GM19043 (cell line): ENCODE measurements around the gene COL5A2.

Experiments
- ATAC-seq: cut with Tn5 transposase; IDR thresholded peaks from one replicate; pipeline ENCODE4 v1.9.1; 2021; ENCODE audit warnings: low read depth; ENCODE audit not compliant: unreplicated experiment

Gene COL5A2

DNA sequence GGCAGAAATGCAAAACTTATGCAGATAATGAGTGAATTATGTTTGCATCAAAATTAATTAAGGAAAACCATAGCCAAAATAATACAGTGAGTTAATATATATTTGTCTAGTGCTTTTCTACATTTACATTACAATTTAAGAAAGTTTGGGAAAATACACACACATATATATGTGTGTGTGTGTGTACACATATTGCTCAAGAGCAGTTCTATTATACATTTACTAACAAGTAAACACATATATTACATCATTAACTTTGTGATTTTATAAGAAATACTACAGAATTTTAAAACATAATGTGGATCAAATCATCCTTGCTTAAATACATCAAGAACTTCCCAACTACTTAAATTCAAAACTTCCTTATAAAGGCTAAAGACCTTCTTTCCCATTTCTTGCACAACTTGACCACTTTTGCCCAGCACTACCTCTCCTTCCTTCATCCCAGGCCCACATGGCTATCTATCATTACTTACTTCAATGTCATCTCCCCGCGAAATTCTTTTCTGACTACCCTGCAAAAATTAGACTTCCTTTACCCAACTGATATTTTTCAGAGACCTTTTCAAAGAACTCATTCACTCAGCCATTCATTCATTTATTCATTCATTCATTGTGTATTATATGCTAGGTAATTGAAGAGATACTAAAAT is 68.4 kb downstream of the COL5A2 start:
- no peak for ATAC-seq

DNA sequence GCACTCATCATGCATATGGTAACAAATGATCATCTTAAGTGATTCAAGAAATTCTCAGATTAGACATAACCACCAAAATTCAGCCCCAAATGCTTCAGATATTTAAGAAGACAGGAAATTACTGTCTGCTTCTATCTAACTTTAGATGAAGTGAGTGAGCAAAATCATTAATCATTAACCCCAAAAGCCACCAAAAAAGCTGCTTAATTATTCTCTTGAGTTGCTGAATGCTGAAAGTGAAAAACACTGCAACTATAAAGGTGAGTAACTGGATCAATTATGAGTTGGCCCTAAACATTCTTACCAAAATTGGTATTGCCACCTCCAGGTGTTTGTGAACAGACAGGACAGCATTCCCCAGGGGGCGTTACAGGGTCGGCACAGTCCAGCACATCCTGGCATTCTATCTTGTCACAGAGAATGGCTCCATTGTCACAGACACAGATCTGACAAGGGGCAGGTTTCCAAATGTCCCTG is 69.6 kb downstream of the COL5A2 start:
- peak; percentile 89 for ATAC-seq

DNA sequence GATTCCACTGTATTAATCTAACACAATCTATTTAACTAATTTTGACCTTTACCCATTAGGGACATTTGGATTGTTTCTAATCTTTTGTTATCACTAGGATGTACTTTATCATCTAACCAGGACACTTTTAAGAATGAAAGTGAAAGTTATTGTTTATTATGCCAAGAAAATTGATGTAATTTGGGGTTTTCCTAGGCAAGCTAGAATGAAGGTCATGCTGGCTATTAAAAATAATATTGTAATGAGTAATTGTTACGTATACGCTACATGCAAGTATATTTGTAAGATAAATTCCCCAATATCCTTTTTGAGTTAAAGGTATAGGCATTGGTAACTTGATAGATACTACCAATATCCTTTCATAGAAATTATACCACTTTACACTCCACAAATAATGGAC is 74.6 kb downstream of the COL5A2 start:
- no peak for ATAC-seq

DNA sequence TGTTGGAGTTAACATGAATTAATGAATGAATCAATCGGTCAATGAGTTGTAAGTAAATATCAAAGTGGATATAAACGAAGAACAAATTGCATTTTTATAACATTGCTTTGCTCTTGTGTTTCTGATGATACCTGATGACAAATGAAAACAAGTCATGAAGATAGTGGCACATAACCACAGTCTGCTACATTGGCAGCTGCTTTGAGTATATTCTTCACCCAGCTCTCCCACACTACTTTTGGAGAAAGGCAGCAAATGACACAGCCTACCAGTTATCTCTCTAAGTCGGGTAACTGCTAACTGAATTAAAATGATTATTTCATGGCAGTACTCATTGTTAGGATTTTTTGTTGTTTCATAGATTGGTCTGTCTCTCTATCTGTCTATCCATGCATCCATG is 76.8 kb downstream of the COL5A2 start:
- no peak for ATAC-seq

DNA sequence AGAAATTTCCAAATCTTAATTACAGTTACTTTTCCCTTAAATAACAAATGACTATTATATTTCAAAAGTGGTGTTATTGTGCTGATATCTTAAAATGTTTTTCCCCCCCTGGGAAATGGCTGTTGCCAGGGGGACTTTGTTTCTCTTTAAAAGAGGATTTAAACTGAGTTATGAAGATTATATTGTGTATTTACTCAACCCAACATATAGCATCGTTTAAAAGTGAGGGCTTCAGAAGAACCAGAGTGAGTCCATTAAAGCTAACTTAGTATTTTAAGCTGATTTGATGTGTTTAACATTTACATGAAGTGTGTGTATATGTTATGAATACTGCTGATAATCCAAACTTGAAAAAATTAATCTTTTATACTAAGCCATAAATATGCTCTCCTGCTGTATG is 81.6 kb downstream of the COL5A2 start:
- no peak for ATAC-seq

DNA sequence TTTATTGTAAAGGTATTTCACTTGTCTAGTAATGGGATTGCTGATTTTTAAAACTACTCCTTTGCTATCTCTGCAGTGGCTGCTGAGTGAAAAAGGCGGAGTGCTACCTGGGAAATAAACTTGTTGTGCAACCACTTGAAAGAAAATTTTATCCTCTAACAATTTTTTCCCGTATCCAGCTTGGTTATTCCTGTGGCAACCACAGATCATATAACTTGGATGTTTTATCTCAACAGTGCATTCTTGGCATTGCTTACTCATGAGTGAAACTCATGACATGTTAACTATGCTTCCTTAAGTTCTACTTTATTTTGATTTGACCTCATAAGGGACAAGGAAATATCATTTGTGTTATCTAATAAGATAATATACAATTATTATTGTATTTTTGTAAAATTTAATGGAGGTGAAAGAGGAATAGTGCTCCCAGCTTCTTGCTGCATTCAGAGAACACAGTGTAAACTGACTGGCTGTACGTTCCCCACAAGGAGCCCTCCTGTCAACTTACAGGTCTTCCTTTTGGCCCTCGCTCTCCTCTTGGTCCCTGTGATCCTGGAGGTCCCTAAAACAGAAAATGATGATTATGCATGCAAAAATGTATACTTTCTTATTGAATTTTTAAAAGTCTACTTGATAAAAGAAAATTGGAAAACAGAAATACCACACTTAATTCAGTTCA is 82.7 kb downstream of the COL5A2 start:
- ATAC-seq, result no peak

DNA sequence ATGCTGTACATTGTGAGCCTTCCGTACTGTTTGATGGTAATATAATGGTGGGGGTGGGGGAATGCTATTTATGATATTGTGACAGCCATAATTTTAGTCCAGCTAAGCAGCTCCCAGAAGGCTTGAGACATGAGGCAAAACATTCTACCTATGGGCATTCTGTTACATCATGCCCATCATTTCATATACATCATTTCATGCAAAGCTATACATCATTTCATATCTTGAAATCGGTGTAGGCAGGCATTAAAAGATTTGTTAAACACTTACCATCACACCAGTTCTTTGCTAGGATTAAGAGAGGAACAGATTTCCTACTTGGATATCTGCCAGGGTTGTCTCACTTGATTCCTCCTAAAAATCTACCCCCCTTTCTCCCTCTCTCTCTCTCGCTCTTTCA is 84.5 kb downstream of the COL5A2 start:
- ATAC-seq, result no peak

DNA sequence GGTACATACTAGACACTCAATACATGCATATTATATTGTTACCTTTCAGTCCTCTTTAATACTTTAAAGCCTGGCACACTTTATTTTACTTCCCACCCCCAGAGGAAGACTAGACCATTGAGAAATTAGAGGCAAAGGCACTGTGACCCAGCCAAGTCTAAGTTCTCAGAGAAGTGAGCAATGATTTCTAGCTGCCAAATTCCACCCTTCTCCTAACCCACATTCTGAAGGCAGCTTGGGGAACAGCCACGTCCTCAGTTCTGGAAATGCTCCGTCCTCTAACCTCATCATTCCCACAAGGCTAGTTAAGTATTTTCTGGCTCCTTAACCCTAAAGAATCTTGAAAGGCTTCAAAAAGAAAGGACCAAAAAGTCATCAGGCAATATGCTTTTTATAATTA is 86.6 kb downstream of the COL5A2 start:
- no peak for ATAC-seq

DNA sequence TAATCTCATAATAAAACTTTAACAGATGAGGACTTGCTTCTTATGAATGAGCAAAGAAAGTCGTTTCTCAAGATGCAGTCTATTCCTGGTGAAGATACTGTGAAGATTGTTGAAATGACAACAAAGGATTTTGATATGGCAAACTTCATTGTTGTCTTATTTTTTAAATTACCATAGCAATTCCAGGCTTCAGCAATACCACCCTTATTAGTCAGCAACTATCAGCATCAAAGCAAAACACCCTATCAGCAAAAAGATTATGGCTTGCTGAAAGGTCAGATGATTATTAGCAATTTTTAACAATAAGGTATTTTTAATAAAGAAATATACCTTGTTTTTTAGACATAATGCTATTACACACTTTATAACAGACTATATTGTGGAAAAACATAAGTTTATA is 88.3 kb downstream of the COL5A2 start:
- no peak for ATAC-seq

DNA sequence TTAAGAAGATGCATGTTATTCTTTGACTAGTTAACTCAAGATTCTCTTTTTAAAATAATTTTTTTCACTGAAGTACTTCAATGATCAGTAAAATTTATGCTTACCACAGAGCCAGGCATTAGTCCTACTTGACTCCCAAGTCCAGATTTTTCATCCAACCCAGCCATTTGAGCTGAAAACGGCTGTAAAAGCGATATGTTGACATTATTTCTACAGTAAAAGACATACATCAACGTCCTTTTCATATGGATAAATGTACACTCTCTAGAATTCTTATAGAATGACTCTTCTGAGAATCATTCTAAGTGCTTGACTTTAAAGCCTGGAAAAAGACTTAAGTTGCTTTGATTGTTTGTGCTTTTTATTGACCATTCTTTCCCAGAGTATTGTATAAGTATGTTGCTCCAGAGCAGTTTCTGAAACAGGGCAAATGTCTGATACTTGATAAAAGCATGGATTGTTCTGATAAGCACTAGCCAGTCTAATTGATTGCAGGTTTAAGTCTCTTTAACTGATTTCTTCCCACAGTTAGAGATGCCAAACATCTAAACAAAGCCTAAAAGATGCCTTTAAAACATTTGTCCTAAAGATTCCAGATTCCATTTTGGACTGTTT is 90.9 kb downstream of the COL5A2 start:
- no peak for ATAC-seq

DNA sequence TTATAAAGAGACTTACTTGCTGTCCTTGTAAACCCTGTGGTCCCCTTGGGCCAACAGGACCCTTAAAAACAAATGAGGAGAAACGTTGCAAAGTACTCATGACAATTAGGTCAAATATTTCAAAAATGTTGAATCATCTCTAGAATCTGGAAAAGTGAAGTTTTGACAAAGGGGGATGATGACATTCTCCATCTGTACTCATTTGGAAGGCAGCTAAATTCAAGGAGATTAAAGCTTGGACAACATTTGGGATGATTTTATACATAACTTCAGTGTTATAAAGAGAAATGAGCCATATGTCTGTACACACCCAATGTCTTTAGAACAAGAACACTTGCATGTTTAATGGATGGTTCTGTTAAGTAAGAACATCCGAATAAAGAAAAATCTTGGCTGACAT is 92.9 kb downstream of the COL5A2 start:
- ATAC-seq, result no peak

DNA sequence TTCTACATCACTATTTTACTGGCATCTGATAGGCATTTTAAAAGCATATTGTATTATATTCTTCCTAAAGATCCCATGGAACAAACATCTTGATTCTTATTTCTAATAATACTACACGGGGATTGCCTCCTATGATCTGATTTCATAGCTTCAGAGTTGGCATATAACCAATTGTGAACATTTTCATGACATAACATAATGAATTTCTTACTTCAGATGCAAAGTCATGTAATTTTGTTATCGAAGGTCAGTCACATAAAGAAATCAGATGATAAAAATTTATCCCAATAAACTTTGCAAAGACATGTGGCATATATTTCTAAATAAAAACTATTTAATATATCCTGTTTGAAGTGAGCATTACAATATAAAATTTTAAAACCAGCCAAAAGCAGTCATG is 93.3 kb downstream of the COL5A2 start:
- ATAC-seq, result no peak

DNA sequence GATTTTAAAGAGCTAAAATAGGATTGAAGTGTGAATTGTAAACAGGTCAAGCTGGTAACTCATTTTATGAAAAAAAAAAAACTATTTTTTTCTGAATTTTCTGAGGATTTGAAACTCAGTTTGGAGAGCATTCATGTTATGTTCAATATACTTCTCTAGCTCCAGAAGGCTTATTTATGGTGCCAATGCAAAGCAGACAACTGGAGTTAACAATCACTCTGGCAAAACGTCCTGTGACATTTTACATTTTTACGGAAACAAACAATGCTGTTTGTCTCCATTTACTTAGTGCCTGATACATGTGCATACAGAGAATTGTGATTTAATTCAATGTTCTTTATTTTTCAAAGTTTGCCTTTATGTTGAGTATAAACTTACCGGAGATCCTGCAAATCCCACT is 96.0 kb downstream of the COL5A2 start:
- no peak for ATAC-seq

DNA sequence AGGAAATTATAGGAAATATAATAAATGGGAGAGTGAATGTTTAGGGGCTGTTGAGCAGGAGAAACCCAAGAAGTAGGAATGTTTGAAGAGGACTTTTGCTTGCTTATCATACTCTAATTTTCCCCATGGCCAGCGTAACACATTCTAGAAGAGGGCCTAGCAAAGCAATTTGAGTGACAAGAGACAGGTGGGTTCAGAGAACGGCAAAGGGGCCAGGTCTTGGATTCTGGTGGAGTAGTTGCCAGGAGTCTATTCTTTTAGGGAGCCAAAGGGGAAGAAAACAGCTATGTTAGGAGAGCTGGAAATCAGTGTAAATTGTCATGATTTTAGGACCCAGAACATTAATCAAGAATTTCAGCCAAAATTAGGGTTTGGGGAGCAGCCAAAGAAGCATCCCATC is 96.5 kb downstream of the COL5A2 start:
- ATAC-seq, result no peak

DNA sequence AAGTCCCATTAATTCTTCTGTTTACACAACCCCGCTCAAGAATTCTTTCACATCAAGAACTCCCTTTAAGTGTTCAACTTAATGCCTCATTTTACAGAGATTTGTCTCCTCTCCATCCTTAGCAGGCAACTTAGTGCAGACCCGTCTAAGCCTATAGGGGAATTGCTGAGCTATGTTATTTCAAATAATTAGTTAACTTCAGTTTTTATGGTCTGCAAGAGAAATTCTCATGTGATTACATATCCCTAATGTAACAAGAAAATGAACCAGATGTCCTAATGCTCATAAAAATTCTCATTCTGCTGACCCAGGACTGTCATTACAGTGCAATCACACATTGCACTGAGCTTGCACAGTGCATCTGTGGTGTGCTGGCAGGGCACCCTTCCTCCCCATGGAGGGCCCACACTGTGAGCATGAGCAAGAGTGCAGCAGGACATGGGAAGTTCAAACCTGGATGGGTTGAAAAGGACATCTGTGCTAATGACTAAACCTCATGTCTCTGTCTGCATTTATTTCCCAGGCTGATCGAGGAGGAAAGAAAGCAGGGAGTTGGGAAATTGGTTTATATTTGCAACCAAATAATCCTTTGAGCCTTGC is 97.1 kb downstream of the COL5A2 start:
- ATAC-seq, result no peak

DNA sequence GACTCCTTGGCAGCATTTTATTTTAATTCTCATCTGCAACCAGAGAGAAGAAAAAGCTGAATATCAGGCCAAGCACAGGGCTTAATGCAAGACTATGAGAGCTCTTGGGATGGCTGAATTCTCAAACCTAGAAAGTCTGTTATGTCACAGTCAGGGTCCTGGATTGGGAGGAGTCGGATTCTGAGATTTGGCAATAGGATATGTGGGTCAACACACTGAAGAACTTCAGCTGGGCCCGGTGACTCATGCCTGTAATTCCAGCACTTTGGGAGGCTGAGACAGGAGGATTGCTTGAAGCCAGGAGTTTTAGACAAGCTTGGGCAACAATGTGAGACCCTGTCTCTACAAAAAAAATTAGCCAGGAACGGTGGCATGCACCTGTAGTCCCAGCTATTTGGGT is 103.0 kb downstream of the COL5A2 start:
- ATAC-seq, result no peak

DNA sequence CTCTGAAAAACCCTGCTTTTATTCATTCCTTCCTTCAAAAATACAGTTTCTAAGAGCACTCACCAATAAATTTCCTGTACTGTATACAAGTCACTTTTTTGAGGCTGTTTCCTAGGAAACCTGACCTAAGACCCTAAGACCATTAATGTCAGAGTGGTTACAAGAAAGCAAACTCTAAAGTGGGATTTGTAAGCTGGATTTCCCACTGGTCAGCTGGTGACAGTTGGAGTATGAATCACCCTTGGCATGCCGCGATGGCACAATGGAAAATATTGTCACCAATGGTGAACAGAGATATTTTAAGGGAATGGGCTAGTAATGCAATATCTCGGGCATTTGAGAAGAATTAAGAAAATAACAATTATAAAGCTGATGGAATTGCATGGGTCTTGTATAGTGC is 103.4 kb downstream of the COL5A2 start:
- no peak for ATAC-seq

DNA sequence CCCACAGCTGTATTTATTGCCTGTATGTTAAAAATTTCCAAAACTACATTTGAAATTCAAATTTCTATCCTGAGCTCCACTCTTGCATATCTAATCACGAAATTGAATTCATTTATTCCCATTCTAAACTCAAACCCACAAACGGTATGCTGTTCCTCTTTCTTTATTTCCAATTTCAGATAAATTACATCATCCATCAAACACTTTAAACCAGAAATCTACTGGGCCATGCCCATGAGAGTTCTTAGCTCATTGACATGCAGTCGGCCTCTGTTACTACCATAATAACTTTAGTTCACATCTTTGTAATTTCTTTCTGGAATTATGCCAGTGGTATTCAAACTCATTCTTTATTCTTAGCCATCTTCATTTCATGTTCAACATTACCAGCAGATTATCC is 105.1 kb downstream of the COL5A2 start:
- ATAC-seq, result no peak

DNA sequence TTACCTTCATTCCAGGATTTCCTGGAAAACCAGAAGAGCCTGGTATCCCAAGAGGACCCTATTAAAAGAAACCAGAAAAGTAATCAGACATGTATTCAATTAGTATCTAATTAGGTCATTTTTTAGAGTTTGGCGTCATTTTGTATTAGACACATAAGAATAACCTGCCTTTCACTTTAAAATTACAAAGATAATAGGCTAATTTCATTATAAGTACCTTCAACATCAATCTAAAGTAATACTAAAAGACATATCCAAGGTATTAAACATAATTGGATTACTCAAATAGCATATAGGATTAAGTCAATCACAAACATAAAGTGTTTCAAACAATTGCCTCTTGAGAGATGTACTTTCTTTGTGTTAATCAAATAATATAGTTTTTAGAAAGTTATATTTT is 107.5 kb downstream of the COL5A2 start:
- no peak for ATAC-seq

DNA sequence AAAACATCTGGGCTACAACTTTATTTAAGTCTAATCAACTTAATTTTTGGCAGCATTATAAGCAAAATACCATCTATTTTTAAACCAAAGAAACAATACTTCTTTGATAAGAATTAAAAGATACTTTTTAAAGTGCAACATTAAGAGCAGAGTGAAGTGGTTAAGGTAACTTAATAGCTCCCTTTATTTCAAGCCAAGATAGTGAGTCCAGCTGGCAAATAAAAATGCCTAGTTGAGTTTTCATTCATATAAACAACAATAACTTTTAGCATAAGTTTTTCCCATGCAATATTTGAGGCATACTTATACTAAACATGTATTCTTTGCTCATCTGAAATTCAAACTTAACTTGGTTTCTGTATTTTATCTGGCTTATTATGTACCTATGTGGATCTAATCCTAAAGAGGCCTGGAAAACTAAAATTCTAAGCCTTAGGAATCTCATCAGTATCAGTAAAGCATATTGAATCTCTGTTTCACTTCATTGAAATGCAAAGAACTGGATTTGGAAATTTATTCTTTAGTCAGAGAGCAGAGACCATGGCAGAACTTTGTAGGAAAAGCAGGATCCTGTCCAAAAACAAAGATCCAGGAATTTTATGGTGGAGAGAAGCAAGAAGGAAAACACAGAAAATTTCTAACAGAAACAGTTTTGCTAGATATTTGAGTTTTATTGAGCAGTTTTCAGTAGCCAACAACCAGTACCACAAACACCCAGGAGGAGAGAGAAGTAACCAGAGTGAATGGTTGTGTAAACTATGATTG is 109.5 kb downstream of the COL5A2 start:
- ATAC-seq, result no peak

DNA sequence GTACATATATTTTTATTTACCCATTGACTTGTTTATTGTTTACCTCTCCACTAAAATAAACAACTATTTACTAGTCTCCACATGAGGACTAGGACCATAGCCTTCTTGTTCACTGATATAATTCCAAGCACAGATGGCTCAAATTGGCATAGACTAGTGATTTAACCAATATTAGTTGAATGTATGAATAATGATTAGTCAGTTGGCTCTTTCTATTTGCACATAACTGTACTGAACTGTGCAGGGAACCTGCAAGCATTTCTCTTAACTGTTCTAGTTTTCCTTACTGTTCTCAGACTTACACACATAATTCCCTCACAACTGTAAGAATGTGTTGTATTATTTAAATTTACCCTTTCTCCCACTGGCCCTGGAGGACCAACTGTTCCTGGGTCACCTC is 113.5 kb downstream of the COL5A2 start:
- ATAC-seq, result no peak
